Measurements from ENCODE around the gene FBXW8.

The FBXW8 gene

GRCh38 chr12:117038919-117039318, 128.2 kb downstream of the FBXW8 start:
- intact Hi-C loops (cut with DNase I; ENCODE audit: low total_unique reads) = no loop called here

GRCh38 chr12:117039891-117040309, 129.2 kb downstream of the FBXW8 start:
- no peak overlapping the region for H3K4me3 ChIP-seq
- H3K27me3 ChIP-seq = peaks cover 0 to 18% of the 10 kb centered on the region in 2 donors
- DNase-seq = no peak
- H3K27ac ChIP-seq = no peak overlapping the region
- no peaks in the 10 kb centered on the region for H3K9me3 ChIP-seq
- no peaks in the 10 kb centered on the region for H3K36me3 ChIP-seq
- no peaks in the 10 kb centered on the region for H3K4me1 ChIP-seq
- no peak for TF ChIP-seq CTCF (IDR thresholded peaks at IDR 0.05)
- intact Hi-C loops (cut with DNase I; ENCODE audit: low total_unique reads) = no loop called here

More at GRCh38 chr12:117038919-117039318, 128.2 kb downstream of the FBXW8 start:
- Histone ChIP-seq H3K27me3 (peaks cover 0 to 27% of the 10 kb centered on the region in 2 donors), H3K4me1 (peaks cover 0 to 2% (median 0%) of the 10 kb centered on the region in 4 donors), H3K27ac (no peak overlapping the region), H3K9me3 (no peaks in the 10 kb centered on the region), H3K4me3 (no peak overlapping the region), H3K36me3 (no peaks in the 10 kb centered on the region)
- TF ChIP-seq CTCF (IDR thresholded peaks at IDR 0.05) = no peak
- DNase-seq = no peak

- Histone ChIP-seq H3K27ac (no peak overlapping the region), H3K4me3 (no peak overlapping the region), H3K9me3 (no peaks in the 10 kb centered on the region), H3K4me1 (no peaks in the 10 kb centered on the region), H3K36me3 (no peaks in the 10 kb centered on the region), H3K27me3 (peaks cover 0 to 13% of the 10 kb centered on the region in 2 donors)
- intact Hi-C loops (cut with DNase I; ENCODE audit: low total_unique reads) = no loop called here
- TF ChIP-seq CTCF (IDR thresholded peaks at IDR 0.05) = no peak
- DNase-seq = no peak
Measured at GRCh38 chr12:117040496-117040895, 129.7 kb downstream of the FBXW8 start.

GRCh38 chr12:117041798-117042170, 131.0 kb downstream of the FBXW8 start:
- peaks cover 0 to 2% of the 10 kb centered on the region in 2 donors for H3K27me3 ChIP-seq
- no peak for DNase-seq
- no peaks in the 10 kb centered on the region for H3K36me3 ChIP-seq
- H3K4me3 ChIP-seq = no peak overlapping the region
- no peaks in the 10 kb centered on the region for H3K9me3 ChIP-seq
- no peak for TF ChIP-seq CTCF (IDR thresholded peaks at IDR 0.05)
- intact Hi-C loops (cut with DNase I; ENCODE audit: low total_unique reads) = no loop called here
- H3K4me1 ChIP-seq = no peaks in the 10 kb centered on the region
- H3K27ac ChIP-seq = no peak overlapping the region

GRCh38 chr12:117042171-117042842, 131.6 kb downstream of the FBXW8 start:
- no peak for TF ChIP-seq CTCF (IDR thresholded peaks at IDR 0.05)
- H3K36me3 ChIP-seq = no peaks in the 10 kb centered on the region
- no peaks in the 10 kb centered on the region for H3K27me3 ChIP-seq
- no peak overlapping the region for H3K27ac ChIP-seq
- intact Hi-C loops (cut with DNase I; ENCODE audit: low total_unique reads) = no loop called here
- H3K9me3 ChIP-seq = no peaks in the 10 kb centered on the region
- no peak overlapping the region for H3K4me3 ChIP-seq
- H3K4me1 ChIP-seq = no peaks in the 10 kb centered on the region
- no peak for DNase-seq

All from tibial artery (tissue), 4 donors.